Mammary epithelial cell (primary cell): Measurements from ENCODE around the gene BLTP2.
"Not testable (repeated sequence)": the region's sequence is repeated elsewhere in the genome, so short reads cannot be mapped to it uniquely, and the experiment has no call there.

Source experiments
- CTCF ChIP-seq, 2 donors: IDR thresholded peaks in 1 of 2; conservative IDR thresholded peaks in 1 of 2; 2 replicates each; pipeline ENCODE4 v1.5.1; 2011 to 2012; ENCODE audit warnings: inconsistent platforms in 2 of 2, low read length in 2 of 2, mild to moderate bottlenecking in 2 of 2, control low read depth in 1 of 2, low read depth in 1 of 2; ENCODE audit not compliant: insufficient read depth in 1 of 2; ENCODE audit errors: extremely low read depth in 1 of 2
- EZH2 ChIP-seq: IDR thresholded peaks from 2 replicates; pipeline ENCODE4 v1.6.1; 2012; ENCODE audit warnings: low read length, inconsistent platforms, borderline replicate concordance

GRCh38 chr17:28658342-28658741, 13.4 kb upstream of the BLTP2 start:
- TF ChIP-seq CTCF (conservative IDR thresholded peaks at IDR 0.05 in 1 of 2, IDR thresholded peaks at IDR 0.05 in 1 of 2; ENCODE audit: extremely low read depth in 1 of 2, insufficient read depth in 1 of 2, low read depth in 1 of 2, low read length in 2 of 2); EZH2: not testable (repeated sequence)
